Stimulated activated CD8-positive, alpha-beta memory T cell treated with anti-CD3 and anti-CD28 coated beads, Interleukin-4, amount 100 ng/mL, for 48 hours (primary cell): ENCODE measurements around the gene SH2B2.

ENCODE experiments used
- DNase-seq: peaks from one replicate; pipeline ENCODE4 v3.0.0-alpha.2; 2020

SH2B2 gene

DNA sequence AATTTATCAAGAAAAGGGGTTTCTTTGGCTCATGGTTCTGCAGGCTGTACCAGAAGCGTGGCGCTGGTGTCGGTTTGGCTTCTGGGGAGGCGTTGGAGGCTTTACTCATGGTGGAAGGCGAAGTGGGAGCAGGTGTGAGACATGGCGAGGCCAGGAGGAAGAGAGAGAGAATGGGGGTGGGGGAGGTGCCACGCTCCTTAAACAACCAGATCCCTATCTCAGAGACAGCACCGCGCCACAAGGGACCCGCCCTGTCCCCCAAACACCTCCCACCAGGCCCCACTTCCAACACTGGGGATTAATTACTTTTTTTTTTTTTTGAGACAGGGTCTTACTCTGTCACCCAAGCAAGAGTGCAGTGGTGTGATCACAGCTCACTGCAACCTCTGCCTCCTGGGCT, 18.0 kb upstream of the SH2B2 start:
- DNase-seq = no peak

DNA sequence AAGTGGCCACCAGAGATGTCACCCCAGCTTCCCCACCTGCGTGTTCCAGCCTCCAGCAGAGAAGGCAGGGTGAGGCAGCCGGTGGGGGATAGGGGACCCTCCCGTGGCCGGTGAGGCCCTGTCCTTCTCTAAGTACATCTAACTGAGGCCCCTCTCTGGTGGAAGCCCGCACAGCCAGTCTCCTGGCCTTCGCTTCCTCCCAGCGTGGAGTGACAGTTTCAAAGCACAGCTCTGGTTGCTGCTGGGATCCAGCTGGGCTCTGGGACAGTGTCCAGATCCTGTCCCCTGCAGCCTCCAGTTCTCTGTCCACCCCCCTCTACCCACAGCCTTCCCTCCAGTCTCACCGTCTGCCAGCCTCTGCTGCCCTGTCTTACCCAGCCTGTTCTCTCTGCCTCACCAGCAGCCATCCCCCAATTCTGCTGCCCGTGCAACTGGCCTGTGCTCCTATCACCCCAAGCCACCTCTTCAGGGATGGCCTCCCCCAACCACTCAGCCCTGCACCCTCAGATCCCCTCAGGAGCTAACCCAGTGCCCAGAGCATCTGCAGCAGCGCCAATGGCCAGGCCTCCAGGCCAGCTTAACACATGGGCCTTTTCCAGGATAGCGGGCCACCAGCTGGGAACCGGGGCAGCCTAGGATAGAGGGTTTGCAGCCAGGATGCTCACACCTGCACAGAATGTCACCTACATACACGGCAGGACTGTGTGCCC, 16.3 kb upstream of the SH2B2 start:
- DNase-seq = no peak

DNA sequence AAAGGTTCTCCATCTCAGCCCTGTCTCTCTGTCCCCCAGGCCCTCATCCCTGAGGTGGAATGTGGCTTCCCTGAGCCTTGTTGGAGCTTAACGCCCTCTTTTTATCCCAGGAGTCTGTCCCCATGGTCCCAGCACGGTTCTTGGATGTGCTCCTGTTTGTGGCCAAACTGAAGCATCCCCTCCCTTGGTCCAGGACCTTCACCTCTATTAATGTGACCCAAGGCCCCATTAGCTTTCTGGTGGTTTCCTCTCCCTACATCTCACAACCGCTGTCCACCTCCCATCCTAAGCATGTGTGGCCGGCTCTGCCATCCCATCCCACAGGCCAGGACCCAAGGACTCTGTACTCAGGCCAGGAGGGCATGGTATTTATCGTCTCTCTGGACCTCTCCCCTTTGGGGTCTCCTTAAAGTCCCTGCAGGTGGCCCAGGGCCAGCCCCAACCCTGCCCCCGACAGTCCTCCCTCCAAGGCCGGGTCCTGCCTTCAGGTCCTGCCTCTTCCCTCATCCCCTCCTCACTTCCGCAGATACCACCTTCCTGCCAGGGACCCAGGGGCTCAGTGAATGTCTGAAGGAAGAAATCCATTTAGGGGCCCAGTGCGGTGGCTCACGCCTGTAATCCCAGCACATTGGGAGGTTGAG, 15.4 kb upstream of the SH2B2 start:
- no peak for DNase-seq

DNA sequence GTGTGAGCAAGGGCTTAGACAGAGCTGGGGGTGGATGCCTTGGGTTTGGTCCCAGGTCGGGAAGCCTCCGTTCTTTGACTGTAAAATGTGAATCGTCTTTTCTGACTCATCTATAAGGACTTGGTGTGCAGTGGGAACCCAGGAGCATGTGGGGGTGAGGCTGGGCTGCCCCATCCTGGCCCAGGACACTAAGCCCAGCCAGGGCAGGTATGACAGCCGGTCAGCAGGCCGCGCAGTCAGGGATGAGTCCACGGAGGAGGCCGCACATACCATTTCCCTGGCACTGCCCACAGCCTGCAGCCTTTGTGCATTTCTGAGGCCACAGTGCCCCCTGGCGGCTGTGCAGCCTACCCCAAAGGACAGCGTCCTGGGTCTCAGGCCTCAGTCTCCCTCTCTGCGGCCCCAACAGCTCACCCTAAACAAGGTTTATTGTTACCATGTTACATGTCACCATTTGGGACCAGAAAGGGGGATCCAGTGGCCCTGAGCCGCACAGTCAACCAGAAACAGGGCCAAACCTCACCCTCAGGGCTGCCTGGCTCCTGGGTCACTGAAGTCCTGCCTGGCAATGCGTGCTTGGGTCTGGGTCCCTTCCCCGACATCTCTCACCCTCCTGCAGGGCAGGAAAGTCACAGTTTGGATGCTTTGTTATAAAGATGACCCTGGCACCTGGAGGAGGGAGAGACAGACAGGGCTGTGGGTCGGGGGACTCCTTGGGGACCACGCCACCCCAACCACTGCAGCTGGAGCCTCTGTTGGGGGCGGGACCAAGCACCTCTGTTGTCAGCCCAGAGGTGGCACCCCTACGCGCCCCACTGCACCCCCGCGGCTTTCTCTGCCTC, 14.4 kb upstream of the SH2B2 start:
- DNase-seq = peak; percentile 90

DNA sequence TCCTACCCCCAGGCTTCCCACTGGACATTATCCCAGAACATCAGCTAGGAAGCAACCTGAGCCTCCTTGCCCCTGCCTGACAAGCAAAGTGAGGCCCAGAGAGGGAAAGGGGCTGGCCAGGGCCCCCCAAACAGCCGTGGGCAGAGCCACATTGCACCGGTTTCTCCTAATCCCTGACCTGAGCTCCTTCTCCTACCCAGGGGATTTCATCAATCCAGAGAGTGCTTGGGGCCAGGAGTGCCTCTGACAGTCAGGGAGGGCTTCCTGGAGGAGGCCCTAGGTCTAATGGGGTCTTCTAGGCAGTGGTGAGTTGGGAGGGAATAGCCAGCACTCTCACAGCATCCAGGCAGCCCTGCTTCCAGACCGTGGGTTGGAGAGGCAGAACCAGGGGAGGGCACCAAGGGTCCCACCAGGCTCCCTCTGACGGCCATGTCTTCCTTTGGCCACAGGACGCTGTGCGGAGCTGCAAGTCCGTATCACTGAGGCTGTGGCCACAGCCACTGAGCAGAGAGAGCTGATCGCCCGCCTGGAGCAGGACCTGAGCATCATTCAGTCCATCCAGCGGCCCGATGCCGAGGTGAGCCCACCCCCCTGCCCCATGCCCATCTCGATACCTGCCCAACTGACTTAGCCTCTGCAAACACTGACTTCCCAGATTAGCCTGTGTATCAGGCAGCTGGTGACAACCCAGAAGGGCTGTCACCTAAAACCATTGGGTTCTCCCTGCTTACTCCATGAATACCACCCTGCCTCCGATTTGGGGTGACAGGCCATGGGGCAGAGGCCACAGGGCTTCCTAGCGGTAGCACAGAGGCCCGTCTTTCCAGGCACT, 13.5 kb upstream of the SH2B2 start:
- DNase-seq = no peak

DNA sequence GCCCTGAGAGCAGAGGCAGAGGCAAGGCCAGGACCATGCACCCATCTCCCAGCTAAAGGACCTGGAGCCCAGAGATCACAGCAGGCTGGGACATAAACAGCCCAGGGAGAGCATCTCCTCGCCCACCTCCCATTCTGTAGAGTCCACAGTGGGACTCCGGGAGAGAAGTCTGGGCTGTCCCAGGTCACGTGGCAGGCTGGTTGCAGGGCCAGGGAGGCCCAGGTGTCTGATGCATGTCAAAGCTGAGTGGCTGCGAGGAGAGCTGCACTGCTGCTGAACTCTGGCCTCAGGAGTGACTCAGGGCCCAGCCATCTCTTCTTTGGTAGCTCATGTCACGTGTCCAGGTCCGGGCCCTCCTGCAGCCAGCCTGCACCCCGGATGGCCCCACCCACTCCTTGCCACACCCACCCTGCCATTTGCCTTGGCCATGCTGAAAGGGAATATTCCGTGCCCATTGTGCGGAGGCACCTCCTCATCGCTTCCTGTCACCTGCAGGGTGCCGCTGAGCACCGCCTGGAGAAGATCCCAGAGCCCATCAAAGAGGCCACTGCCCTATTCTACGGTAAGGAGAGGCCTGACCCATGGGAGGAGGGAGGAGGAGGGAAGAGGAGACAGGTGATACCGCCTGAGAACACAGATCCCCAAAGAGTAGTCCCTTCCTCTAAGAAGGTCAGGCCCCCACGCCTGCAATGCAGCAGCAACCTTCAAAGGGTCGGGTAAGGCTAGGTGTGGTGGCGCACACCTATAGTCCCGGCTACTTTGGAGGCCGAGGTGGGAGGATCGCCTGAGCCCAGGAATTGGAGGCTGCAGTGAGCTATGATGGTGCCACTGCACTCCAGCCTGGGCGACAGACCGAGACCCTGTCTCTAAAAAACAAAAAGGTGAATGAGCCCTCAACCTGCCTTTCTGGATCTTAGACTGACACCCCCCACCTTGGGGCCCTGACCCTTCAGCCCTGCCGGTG, 12.6 kb upstream of the SH2B2 start:
- no peak for DNase-seq

DNA sequence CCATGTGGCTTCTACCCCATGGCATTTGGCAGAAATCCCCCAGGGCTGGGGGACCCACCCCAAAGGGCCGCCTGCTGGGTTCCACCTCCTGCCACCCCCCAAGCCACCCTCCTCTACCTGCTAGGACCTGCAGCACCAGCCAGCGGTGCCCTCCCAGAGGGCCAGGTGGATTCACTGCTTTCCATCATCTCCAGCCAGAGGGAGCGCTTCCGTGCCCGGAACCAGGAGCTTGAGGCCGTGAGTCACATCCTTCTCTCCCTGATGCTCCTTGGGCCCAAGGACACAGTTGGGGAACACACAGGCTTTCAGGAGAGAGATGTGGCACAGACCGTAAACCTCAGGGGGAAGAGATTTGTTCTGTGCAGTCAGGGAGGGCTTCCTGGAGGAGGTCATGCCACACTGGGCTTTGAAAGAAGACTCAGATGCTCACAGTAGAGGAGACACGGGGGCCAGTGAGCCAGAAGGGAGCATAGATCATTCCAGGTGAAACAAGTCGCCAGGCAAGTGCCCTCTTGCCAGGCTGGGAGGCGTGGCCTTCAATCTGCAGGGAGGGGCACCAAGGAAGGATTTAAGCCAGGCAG, 11.5 kb upstream of the SH2B2 start:
- DNase-seq = no peak

DNA sequence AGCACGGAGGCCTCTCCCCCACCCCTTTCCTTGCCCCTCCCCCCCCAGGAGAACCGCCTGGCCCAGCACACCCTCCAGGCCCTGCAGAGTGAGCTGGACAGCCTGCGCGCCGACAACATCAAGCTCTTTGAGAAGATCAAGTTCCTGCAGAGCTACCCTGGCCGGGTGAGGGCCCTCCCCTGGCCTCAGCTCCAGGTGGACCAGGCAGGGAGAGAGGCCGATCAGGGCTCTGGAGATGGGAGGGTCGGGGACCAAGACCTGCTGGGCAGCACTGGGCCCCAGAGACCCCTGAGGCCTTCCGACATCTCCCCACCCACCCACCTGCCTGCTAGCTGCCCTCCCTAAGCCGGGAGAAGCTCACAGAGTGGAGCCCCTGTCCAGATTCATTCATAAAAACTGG, 8.8 kb upstream of the SH2B2 start:
- no peak for DNase-seq

DNA sequence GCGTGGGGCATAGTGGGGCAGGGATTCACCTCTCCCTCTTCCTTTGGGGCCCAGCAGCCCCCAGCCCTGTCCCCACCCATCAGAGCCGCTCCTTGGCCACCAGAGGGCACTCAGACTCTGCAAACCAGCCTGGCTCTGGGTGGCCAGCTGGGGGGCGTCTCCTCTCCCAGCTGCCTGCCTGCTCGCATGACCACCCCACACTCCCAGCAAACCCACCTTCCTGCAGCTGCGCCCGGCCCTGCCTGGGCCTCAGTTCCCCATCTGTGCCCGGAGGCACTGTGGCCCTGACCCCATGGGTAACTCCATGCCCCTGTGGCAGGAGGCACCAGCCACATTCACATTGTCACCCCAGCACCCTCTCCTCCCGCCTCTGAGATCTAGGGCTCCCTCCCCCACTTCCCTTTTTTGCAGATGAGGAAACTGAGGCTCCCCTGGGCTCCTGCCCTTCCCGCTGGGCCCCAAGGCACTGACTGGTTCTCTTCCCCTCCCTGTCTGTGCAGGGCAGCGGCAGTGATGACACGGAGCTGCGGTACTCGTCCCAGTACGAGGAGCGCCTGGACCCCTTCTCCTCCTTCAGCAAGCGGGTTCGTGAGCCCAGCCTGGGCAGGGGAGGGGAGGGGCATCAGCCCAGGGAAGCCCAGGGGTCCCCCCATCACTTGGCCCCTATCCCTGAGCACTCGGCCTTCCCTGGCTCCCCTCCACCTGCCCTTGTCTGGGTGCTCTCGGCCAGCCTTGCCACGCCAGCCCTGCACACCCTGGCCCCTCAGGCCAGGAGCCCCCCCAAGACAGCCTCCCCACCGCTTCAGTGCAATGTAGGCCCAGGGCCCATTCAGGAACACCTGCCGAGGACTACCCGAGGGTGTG, 6.9 kb upstream of the SH2B2 start:
- peak; percentile 73 for DNase-seq

DNA sequence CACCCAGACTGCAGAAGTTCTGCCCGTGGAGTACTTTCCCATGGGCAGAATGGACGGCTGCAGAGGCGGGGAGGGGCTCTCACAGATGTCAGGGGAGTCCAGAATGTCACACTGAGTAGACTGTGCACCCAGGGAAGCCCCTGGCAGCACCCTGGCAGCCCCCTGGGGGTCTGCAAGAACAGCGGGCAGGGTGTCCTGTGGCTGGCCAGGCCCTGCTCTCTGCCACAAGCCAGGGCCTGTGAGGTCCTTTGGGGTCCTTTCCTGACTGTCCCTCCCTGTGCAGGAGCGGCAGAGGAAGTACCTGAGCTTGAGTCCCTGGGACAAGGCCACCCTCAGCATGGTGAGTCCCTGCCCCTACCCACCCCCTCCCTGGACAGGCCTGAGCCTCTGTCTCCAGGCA, 6.1 kb upstream of the SH2B2 start:
- no peak for DNase-seq

DNA sequence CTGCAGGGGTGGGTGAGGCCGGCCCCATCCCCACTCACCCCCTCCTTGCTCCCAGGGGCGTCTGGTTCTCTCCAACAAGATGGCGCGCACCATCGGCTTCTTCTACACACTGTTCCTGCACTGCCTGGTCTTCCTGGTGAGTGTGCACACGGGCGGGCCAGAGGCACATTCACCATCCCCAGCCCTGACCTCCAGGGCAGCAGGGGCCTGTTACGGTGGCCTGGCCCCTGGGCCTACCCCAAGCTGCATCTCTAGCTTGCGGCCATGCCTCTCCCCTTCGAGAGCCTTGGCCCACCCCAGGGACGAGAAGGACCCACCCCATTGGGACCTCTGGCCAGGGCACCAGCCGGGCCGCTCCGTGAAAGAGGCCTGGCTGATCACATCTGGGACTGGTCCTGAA, 4.9 kb upstream of the SH2B2 start:
- no peak for DNase-seq

DNA sequence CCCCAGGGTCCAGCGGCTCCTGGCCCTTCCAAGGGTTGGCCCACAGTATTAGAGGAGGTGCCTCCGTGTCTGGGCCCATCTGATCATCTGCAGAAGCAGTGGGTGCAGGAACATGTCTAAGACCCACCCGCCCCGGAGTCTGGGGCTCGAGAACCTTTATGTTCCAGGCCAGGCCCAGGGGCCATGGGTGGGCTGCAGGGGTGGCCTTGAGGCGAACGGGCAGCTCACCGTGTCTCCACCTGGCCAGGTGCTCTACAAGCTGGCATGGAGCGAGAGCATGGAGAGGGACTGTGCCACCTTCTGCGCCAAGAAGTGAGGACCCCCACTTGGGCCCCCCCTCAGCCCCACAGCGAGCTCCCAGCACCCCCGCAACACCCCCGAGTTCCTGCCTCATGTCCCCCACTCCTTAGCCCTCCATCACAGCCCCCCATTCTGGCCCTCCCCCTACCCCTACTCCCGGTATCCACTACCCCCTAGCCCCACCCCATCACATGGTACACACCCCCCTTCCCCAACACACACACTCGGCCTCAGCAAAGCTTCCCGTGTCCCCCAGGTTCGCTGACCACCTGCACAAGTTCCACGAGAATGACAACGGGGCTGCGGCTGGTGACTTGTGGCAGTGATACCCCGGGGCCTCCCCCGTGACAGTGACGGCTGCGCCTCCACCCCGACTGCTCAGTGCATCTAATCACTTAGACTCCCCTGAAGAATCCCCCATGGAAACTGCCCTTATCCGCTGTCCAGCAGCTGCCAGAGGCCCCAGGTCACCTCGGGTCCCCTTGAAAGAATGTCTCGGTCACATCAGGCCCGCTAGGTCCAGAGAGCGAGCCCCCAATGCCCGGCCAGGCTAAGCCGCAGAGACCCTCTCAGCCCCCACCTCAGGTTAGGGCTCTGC, 4.0 kb upstream of the SH2B2 start:
- no peak for DNase-seq

DNA sequence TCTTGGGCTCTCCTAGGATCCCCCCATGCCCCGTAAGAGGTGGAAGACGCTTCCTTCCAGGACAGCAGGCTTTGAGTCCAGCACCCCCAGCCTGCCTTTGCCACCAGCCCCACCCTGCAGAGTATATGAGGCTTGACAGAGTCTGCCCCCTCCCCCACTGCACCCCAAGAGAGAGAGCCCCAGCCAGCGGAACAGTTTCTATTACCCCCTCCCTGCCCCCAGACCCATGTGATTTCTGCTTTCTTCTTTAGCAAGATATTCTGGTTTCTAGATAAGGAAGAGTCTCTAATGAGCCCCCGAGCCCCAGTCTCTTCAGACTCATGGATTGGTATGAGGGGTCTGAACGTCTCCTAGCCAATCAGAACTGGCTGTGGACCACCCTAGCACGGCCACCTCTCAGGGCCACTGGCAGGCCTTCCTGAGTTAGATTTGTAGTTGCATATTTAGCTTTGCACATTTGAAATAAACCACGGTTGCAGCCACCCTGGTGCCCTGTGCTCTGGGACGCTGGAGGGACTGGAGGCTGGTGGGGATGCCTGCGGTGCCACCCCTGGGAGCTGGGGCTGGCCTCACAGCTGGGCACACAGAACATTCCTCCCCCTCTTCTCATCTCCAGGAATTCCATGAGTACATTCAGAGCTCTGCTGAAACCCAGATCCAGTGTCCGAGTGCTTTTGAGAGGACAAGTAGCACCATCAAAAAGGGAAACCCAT, 3.0 kb upstream of the SH2B2 start:
- DNase-seq = no peak

DNA sequence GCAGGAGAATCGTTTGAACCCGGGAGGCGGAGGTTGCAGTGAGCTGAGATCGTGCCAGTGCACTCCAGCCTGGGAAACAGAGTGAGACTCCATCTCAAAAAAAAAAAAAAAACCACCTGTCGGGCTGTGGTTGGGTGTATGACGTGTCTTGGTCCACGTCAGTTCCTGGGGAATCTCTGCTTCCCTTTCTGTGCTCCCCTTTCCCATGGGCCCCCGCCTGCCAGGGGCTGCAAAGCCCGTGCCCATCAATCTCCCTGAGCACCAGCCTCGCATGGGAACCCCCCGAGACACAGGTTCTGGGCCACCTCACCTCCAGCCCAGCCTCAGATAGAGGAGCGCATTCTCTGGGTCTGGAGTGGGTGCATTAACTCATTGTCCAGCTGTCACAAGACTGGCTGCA, 2.3 kb upstream of the SH2B2 start:
- no peak for DNase-seq

DNA sequence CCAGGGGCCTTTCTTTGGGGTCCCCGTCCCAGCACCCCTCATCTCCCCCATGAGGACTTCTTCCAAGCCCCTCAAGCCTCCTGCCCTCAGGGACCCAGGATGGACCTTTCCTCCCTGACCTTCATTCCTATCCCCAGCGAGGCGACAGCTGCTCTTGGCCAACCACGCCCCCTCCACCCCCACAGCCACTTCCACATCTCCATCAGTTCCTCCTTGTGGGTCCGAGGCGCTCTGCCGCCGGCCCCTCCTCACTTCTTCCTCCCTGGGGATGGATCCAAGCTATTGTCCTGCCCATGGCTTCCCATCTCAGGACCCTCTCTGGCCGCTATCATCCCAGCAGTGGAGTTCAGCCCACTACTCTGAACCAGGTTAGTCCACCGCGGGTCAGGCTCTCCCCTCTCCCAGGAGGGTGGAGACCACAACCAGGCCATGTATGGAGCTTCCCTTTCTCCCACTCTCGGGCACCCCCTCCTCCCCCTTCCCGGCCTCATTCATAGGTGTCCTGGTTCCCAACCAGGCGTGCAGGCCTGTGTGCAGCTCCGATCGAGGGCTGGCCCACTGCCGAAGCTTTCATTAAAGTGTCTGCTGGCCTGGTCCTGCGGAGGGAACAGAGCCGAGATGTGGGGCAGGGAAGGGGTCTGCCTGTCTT, 1.7 kb upstream of the SH2B2 start:
- DNase-seq = no peak

DNA sequence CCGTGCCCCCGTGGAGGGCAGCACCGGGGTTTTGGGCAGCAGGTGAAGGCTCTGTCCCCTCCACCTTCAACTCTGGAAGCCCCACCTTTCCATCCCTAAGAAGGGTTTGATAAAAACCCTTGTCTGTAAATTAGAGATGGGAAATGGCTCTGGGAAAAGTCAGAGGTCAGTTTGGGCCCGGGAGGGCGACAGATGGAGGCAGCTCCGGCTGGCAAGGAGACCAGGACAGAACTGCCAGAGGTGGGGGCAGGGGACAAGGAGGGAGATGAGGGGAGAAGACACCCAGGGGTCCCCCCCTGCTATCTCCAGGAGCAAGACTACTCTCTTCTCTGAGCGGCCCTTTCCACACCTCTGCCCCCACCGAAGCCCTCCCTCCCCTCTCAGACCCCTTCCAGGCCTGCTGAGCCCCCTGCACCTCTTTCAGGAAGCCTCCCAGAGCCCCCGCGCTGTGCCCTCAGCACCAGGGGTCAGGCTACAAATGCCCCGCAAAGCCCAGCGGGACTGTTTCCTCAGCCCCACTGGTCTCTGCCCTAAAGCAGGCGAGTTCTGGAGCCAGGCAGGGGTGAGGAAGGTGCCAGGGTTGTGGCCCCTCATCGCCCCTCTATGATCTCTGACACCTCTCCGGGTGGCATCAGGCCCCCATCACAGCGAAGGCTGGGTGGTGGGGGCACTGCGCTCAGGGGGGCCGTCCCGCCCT, 980 bp upstream of the SH2B2 start:
- DNase-seq = no peak
